Smooth muscle cell of trachea (primary cell): ENCODE measurements around the gene SOCS2. TPM values are rescaled to one million over a fixed set of nuclear protein-coding genes. Genes with fewer than 3 reads are reported as not detected.

Source experiments
- total RNA-seq: library from RNA; depleted of rRNA; stranded (reverse); fragments of >200 nt; gene quantifications from 2 replicates; pipeline ENCODE4 v1.2.1, GENCODE V29; 2014

Gene SOCS2, protein sequence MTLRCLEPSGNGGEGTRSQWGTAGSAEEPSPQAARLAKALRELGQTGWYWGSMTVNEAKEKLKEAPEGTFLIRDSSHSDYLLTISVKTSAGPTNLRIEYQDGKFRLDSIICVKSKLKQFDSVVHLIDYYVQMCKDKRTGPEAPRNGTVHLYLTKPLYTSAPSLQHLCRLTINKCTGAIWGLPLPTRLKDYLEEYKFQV
- total RNA-seq: 39.0 and 76.2 TPM in 2 replicates

GRCh38 chr12:93571925-93572711 lies at the start of gene SOCS2:
TSS of gene SOCS2 (plus strand) at chr12:93572675. CDS start at chr12:93572898, 223 bp downstream.

Other genes starting within 250 kb of the SOCS2 start
- 54.1 and 73.6 TPM in 2 replicates for gene NUDT4, start 194.8 kb upstream of the SOCS2 start, total RNA-seq
- gene UBE2N, start 130.7 kb upstream of the SOCS2 start, total RNA-seq: 51.1 and 59.1 TPM in 2 replicates
- 53.1 and 76.8 TPM in 2 replicates for gene MRPL42, start 105.2 kb upstream of the SOCS2 start, total RNA-seq
- gene CRADD, start 104.7 kb downstream of the SOCS2 start, total RNA-seq: 16.0 and 19.1 TPM in 2 replicates